ENCODE measurements around the gene UTP18. TPM values are rescaled to one million over a fixed set of nuclear protein-coding genes. Genes with fewer than 3 reads are reported as not detected.

The UTP18 gene
- total RNA-seq, 5 donors from 2014 or later (not counting 1 experiment from before 2014, with no cell fraction given) = 36.4 to 47.7 (median 39.7) TPM

- H3K9me3 ChIP-seq = no peaks in the 10 kb centered on the region
- no peaks in the 10 kb centered on the region for H3K36me3 ChIP-seq (ENCODE audit: control insufficient read depth in 2 of 2, extremely low read depth in 1 of 2, insufficient read depth in 1 of 2, low read length in 1 of 2)
- no peak overlapping the region for H3K27ac ChIP-seq (ENCODE audit: low read length)
- Mint-ChIP-seq H3K4me1 (peaks cover 59 to 66% (median 66%) of the 10 kb centered on the region in 3 donors), H3K27ac (peak overlapping the region in 1 of 2 donors; percentile 35), H3K27me3 (no peaks in the 10 kb centered on the region), H3K4me3 (no peak overlapping the region), H3K9me3 (no peaks in the 10 kb centered on the region), H3K36me3 (peaks cover 9% of the 10 kb centered on the region)
- no peak for DNase-seq
- H3K4me1 ChIP-seq (ENCODE audit: control insufficient read depth in 1 of 2, extremely low read depth in 1 of 2, insufficient read depth in 2 of 2, low read length in 2 of 2) = peaks cover 4 to 13% of the 10 kb centered on the region in 2 experiments
- no CpG with 5 or more reads among the region's 2 CpGs for WGBS (ENCODE audit: insufficient coverage)
- ChIA-PET CTCF (no interaction called here), POLR2A (interaction anchor here in 1 of 2 donors (0.6 kb wide), 1 partner anchor 12 kb away, joined by 3 read pairs; no protein-coding TSS in a partner anchor)
- no peak overlapping the region for H3K4me3 ChIP-seq (ENCODE audit: control insufficient read depth in 1 of 2, extremely low read depth in 1 of 2, low read length in 1 of 2)
- no peaks in the 10 kb centered on the region for H3K27me3 ChIP-seq (replicated peaks in 1 of 2; ENCODE audit: control insufficient read depth in 2 of 2, extremely low read depth in 1 of 2, insufficient read depth in 2 of 2, low read length in 1 of 2)
- no peak for ATAC-seq (replicated peaks in 1 of 4)
These were observed 20.1 kb upstream of the UTP18 start for GRCh38 chr17:51240275-51240674.

DNA sequence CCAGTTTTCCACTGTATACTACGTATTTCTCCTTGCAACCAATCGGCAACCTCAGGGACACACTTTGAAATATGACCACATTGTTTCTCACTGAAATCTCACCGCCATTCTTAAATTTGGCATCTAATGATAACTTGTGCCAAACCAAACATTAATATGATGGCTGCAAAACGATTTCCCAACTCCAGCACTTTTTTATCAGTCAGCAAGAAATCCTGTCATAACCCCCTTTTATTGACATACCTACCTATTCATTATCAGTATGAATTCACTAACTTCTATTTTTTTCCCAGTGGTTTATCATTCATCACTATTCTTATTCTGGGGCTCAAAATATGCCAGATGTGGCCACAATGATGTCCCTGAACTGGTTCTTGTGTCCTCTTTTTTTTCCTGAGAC lies 16.3 kb upstream of the UTP18 start:
- H3K27me3 Mint-ChIP-seq = no peaks in the 10 kb centered on the region
- ATAC-seq (replicated peaks in 1 of 4) = no peak
- no peak overlapping the region for H3K27ac Mint-ChIP-seq
- H3K36me3 Mint-ChIP-seq = peaks cover 12% of the 10 kb centered on the region
- CTCF ChIA-PET = no interaction called here
- no peak for DNase-seq
- WGBS (ENCODE audit: insufficient coverage) = 76% methylated on average over 4 of the region's 4 CpGs
- H3K9me3 Mint-ChIP-seq = no peaks in the 10 kb centered on the region
- H3K4me1 Mint-ChIP-seq = peaks cover 37 to 47% (median 46%) of the 10 kb centered on the region in 3 donors
- Histone ChIP-seq H3K27me3 (replicated peaks in 1 of 2; ENCODE audit: control insufficient read depth in 2 of 2, extremely low read depth in 1 of 2, insufficient read depth in 2 of 2, low read length in 1 of 2) (no peaks in the 10 kb centered on the region), H3K4me1 (ENCODE audit: control insufficient read depth in 1 of 2, extremely low read depth in 1 of 2, insufficient read depth in 2 of 2, low read length in 2 of 2) (peaks cover 0 to under 1% of the 10 kb centered on the region in 2 experiments), H3K36me3 (ENCODE audit: control insufficient read depth in 2 of 2, extremely low read depth in 1 of 2, insufficient read depth in 1 of 2, low read length in 1 of 2) (peaks cover 0 to 6% of the 10 kb centered on the region in 2 donors), H3K4me3 (ENCODE audit: control insufficient read depth in 1 of 2, extremely low read depth in 1 of 2, low read length in 1 of 2) (no peak overlapping the region), H3K27ac (ENCODE audit: low read length) (no peak overlapping the region), H3K9me3 (no peaks in the 10 kb centered on the region)
- no peak overlapping the region for H3K4me3 Mint-ChIP-seq
- POLR2A ChIA-PET = no interaction called here

DNA sequence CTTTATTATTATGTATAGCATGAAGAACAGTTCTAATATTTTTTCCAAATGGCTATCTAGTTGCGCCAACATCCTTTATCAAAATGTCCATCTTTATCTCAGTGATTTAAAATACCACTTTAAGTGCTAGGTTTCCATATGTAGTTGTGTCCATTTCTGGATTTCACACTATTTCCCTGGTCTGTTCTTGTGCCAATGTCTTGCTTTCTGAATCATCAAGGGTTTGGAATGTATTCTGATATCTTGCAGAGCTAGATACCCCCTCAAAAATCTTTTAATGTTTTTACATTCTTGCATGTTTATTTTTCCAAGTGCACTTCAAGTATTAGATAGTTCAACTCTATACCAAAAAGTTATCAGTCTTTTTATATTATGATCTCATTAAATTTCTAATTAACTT lies 14.8 kb upstream of the UTP18 start:
- POLR2A ChIA-PET = no interaction called here
- H3K36me3 Mint-ChIP-seq = peaks cover 15% of the 10 kb centered on the region
- peaks cover 24 to 36% (median 32%) of the 10 kb centered on the region in 3 donors for H3K4me1 Mint-ChIP-seq
- no peaks in the 10 kb centered on the region for H3K4me1 ChIP-seq (ENCODE audit: control insufficient read depth in 1 of 2, extremely low read depth in 1 of 2, insufficient read depth in 2 of 2, low read length in 2 of 2)
- H3K36me3 ChIP-seq (ENCODE audit: control insufficient read depth in 2 of 2, extremely low read depth in 1 of 2, insufficient read depth in 1 of 2, low read length in 1 of 2) = peaks cover 0 to 6% of the 10 kb centered on the region in 2 donors
- no peaks in the 10 kb centered on the region for H3K9me3 Mint-ChIP-seq
- no peak overlapping the region for H3K4me3 Mint-ChIP-seq
- ATAC-seq (replicated peaks in 1 of 4) (no peak), DNase-seq (no peak)
- no peaks in the 10 kb centered on the region for H3K27me3 Mint-ChIP-seq
- H3K27ac ChIP-seq (ENCODE audit: low read length) = no peak overlapping the region
- no peaks in the 10 kb centered on the region for H3K9me3 ChIP-seq
- WGBS (ENCODE audit: insufficient coverage) = no CpG with 5 or more reads among the region's 1 CpG
- H3K4me3 ChIP-seq (ENCODE audit: control insufficient read depth in 1 of 2, extremely low read depth in 1 of 2, low read length in 1 of 2) = no peak overlapping the region
- no peak overlapping the region for H3K27ac Mint-ChIP-seq
- CTCF ChIA-PET = no interaction called here
- no peaks in the 10 kb centered on the region for H3K27me3 ChIP-seq (replicated peaks in 1 of 2; ENCODE audit: control insufficient read depth in 2 of 2, extremely low read depth in 1 of 2, insufficient read depth in 2 of 2, low read length in 1 of 2)

- peaks cover 0 to 3% of the 10 kb centered on the region in 2 experiments for H3K4me1 ChIP-seq (ENCODE audit: control insufficient read depth in 1 of 2, extremely low read depth in 1 of 2, insufficient read depth in 2 of 2, low read length in 2 of 2)
- Mint-ChIP-seq H3K36me3 (peaks cover 30% of the 10 kb centered on the region), H3K27me3 (no peaks in the 10 kb centered on the region), H3K27ac (no peak overlapping the region), H3K4me1 (peaks cover 24 to 33% (median 30%) of the 10 kb centered on the region in 3 donors), H3K9me3 (no peaks in the 10 kb centered on the region), H3K4me3 (no peak overlapping the region)
- DNase-seq (no peak), ATAC-seq (replicated peaks in 1 of 4) (no peak)
- no peak overlapping the region for H3K27ac ChIP-seq (ENCODE audit: low read length)
- H3K27me3 ChIP-seq (replicated peaks in 1 of 2; ENCODE audit: control insufficient read depth in 2 of 2, extremely low read depth in 1 of 2, insufficient read depth in 2 of 2, low read length in 1 of 2) = no peaks in the 10 kb centered on the region
- 100% methylated on average over 2 of the region's 3 CpGs for WGBS (ENCODE audit: insufficient coverage)
- H3K36me3 ChIP-seq (ENCODE audit: control insufficient read depth in 2 of 2, extremely low read depth in 1 of 2, insufficient read depth in 1 of 2, low read length in 1 of 2) = peaks cover 5 to 11% of the 10 kb centered on the region in 2 donors
- no peaks in the 10 kb centered on the region for H3K9me3 ChIP-seq
- no peak overlapping the region for H3K4me3 ChIP-seq (ENCODE audit: control insufficient read depth in 1 of 2, extremely low read depth in 1 of 2, low read length in 1 of 2)
- POLR2A ChIA-PET = no interaction called here
- CTCF ChIA-PET = interaction anchor here in 1 of 2 donors (0.6 kb wide), 1 partner anchor 14 kb away, joined by 4 read pairs; no protein-coding TSS in a partner anchor
These were observed 10.0 kb upstream of the UTP18 start for GRCh38 chr17:51250314-51250840.

DNA sequence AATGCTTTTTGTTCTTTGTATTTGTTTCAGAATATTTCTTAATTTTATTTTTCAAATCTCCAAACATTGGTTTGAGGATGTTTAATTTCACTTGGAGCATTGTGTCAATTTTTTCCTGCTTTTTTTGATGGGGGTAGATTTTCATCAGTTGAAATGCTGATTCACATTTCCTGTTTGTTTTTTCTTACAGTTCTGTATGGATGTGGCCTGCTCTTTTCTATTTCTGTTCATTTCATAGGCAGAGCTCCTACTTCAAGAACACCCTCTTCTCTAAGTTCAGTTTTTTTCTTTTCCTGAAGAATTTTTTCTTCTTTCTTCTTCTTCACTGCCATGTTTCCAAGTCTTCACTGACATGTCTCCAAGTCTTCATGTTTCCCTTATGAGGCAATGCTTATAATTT lies 9.3 kb upstream of the UTP18 start:
- no peak overlapping the region for H3K27ac Mint-ChIP-seq
- DNase-seq = no peak
- Histone ChIP-seq H3K4me3 (ENCODE audit: control insufficient read depth in 1 of 2, extremely low read depth in 1 of 2, low read length in 1 of 2) (no peak overlapping the region), H3K4me1 (ENCODE audit: control insufficient read depth in 1 of 2, extremely low read depth in 1 of 2, insufficient read depth in 2 of 2, low read length in 2 of 2) (peaks cover 0 to 3% of the 10 kb centered on the region in 2 experiments), H3K27me3 (replicated peaks in 1 of 2; ENCODE audit: control insufficient read depth in 2 of 2, extremely low read depth in 1 of 2, insufficient read depth in 2 of 2, low read length in 1 of 2) (no peaks in the 10 kb centered on the region), H3K9me3 (no peaks in the 10 kb centered on the region), H3K27ac (ENCODE audit: low read length) (no peak overlapping the region), H3K36me3 (ENCODE audit: control insufficient read depth in 2 of 2, extremely low read depth in 1 of 2, insufficient read depth in 1 of 2, low read length in 1 of 2) (peaks cover 5 to 15% of the 10 kb centered on the region in 2 donors)
- ATAC-seq (replicated peaks in 1 of 4) = no peak
- ChIA-PET POLR2A (no interaction called here), CTCF (interaction anchor here in 1 of 2 donors (0.6 kb wide), 1 partner anchor 14 kb away, joined by 4 read pairs; no protein-coding TSS in a partner anchor)
- peaks cover 30% of the 10 kb centered on the region for H3K36me3 Mint-ChIP-seq
- H3K9me3 Mint-ChIP-seq = no peaks in the 10 kb centered on the region
- no peak overlapping the region for H3K4me3 Mint-ChIP-seq
- H3K27me3 Mint-ChIP-seq = no peaks in the 10 kb centered on the region
- H3K4me1 Mint-ChIP-seq = peaks cover 30 to 37% (median 35%) of the 10 kb centered on the region in 3 donors

DNA sequence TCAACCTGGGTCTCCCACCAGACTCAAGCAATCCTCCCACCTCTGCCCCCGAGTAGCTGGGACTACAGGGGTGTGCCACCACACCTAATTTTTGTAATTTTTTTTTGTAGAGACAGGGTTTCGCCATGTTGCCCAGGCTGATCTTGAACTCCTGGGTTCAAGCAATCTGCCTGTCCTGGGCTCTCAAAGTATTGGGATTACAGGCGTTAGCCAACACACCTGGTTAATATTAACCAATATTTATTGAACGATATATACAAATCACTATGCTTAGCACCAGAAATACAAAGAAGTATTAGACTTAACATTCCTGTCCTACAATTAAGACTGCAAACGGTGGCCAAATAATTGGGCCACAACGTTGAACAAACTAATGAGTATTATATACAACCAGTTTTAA lies 4.7 kb upstream of the UTP18 start:
- no peaks in the 10 kb centered on the region for H3K9me3 Mint-ChIP-seq
- no peaks in the 10 kb centered on the region for H3K27me3 ChIP-seq (replicated peaks in 1 of 2; ENCODE audit: control insufficient read depth in 2 of 2, extremely low read depth in 1 of 2, insufficient read depth in 2 of 2, low read length in 1 of 2)
- DNase-seq (no peak), ATAC-seq (replicated peaks in 1 of 4) (no peak)
- peaks cover 37% of the 10 kb centered on the region for H3K36me3 Mint-ChIP-seq
- 100% methylated on average over 2 of the region's 6 CpGs for WGBS (ENCODE audit: insufficient coverage)
- peaks cover 12 to 16% of the 10 kb centered on the region in 2 experiments for H3K4me1 ChIP-seq (ENCODE audit: control insufficient read depth in 1 of 2, extremely low read depth in 1 of 2, insufficient read depth in 2 of 2, low read length in 2 of 2)
- no peak overlapping the region for H3K4me3 ChIP-seq (ENCODE audit: control insufficient read depth in 1 of 2, extremely low read depth in 1 of 2, low read length in 1 of 2)
- peaks cover 59 to 67% (median 62%) of the 10 kb centered on the region in 3 donors for H3K4me1 Mint-ChIP-seq
- no peak overlapping the region for H3K27ac Mint-ChIP-seq
- H3K27ac ChIP-seq (ENCODE audit: low read length) = no peak overlapping the region
- no peaks in the 10 kb centered on the region for H3K27me3 Mint-ChIP-seq
- no peak overlapping the region for H3K4me3 Mint-ChIP-seq
- CTCF ChIA-PET = no interaction called here
- no peaks in the 10 kb centered on the region for H3K9me3 ChIP-seq
- POLR2A ChIA-PET = no interaction called here
- peaks cover 5 to 13% of the 10 kb centered on the region in 2 donors for H3K36me3 ChIP-seq (ENCODE audit: control insufficient read depth in 2 of 2, extremely low read depth in 1 of 2, insufficient read depth in 1 of 2, low read length in 1 of 2)

All from T-cell (primary cell).